ENCODE measurements around the gene SLC26A2.

SLC26A2 gene

GRCh38 chr5:150015415-150015814 is 54.9 kb downstream of the SLC26A2 start:
- no peak for TF ChIP-seq CTCF (conservative IDR thresholded peaks at IDR 0.05)
- no peak overlapping the region for H3K27ac ChIP-seq

GRCh38 chr5:150016537-150016936 is 56.0 kb downstream of the SLC26A2 start:
- H3K27ac ChIP-seq = no peak overlapping the region
- TF ChIP-seq CTCF (conservative IDR thresholded peaks at IDR 0.05) = no peak

- H3K27ac ChIP-seq = peak overlapping the region; percentile 30
- TF ChIP-seq CTCF (conservative IDR thresholded peaks at IDR 0.05) = no peak
Observed at GRCh38 chr5:150017226-150018005, 56.9 kb downstream of the SLC26A2 start.

- no peak overlapping the region for H3K27ac ChIP-seq
- TF ChIP-seq CTCF (conservative IDR thresholded peaks at IDR 0.05) = no peak
Observed at GRCh38 chr5:150020249-150020648, 59.7 kb downstream of the SLC26A2 start.

- TF ChIP-seq CTCF (conservative IDR thresholded peaks at IDR 0.05) = no peak
- no peak overlapping the region for H3K27ac ChIP-seq
Observed at GRCh38 chr5:150021491-150022157, 61.1 kb downstream of the SLC26A2 start.

- no peak for TF ChIP-seq CTCF (conservative IDR thresholded peaks at IDR 0.05)
- H3K27ac ChIP-seq = no peak overlapping the region
Observed at GRCh38 chr5:150022158-150022531, 61.6 kb downstream of the SLC26A2 start.

GRCh38 chr5:150022681-150023080 is 62.1 kb downstream of the SLC26A2 start:
- TF ChIP-seq CTCF (conservative IDR thresholded peaks at IDR 0.05) = no peak
- no peak overlapping the region for H3K27ac ChIP-seq
